HFF-Myc (cell line): Measurements from ENCODE around the gene SKOR1.

ENCODE experiments used
- DNase-seq: peaks from one replicate; pipeline ENCODE4 v3.0.0-alpha.2; 2011; ENCODE audit warnings: low read depth; ENCODE audit errors: extremely low read depth
- H3K4me3 ChIP-seq: replicated peaks from 2 replicates; pipeline ENCODE4 v1.5.1; 2011; ENCODE audit warnings: low read depth, mild to moderate bottlenecking, control low read depth, low read length
- TF ChIP-seq, protein P1 (sequence below): IDR thresholded peaks from 2 replicates; pipeline ENCODE4 v1.5.1; 2012; ENCODE audit warnings: mild to moderate bottlenecking, low read depth, low read length, control low read depth; ENCODE audit errors: missing control alignments

The SKOR1 gene

DNA sequence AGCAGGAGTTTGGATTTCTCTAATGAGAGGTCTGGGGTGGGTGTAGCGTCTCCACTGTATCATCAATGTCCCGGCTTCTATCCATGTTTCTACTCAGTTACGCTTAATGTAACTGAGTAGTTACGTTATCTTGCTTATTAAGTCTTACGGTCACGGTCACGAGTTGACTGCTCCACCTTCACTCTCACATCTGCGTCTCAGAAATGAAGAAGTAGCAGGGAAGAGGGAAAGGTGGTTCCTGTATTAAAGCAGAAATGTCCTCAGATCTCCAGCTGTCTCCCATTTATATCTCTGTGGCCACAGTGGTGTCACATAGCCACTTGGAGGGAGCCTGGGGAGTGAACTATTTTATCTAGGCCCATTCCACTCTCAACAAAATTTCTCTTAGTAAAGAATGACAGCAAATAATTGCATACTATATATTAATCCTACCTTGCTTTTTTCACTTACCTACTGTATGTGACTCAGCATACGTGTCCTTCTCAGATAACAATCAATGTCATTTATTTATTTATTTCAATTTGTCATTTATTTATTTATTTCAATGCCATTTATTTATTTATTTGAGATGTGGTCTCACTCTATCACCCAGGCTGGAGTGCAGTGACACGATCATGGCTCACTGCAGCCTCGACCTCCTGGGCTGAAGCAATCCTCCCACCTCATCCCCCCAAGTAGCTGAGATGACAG is 54.3 kb downstream of the SKOR1 start:
- DNase-seq, result no peak
- no peak overlapping the region for H3K4me3 ChIP-seq
- TF ChIP-seq, protein P1, sequence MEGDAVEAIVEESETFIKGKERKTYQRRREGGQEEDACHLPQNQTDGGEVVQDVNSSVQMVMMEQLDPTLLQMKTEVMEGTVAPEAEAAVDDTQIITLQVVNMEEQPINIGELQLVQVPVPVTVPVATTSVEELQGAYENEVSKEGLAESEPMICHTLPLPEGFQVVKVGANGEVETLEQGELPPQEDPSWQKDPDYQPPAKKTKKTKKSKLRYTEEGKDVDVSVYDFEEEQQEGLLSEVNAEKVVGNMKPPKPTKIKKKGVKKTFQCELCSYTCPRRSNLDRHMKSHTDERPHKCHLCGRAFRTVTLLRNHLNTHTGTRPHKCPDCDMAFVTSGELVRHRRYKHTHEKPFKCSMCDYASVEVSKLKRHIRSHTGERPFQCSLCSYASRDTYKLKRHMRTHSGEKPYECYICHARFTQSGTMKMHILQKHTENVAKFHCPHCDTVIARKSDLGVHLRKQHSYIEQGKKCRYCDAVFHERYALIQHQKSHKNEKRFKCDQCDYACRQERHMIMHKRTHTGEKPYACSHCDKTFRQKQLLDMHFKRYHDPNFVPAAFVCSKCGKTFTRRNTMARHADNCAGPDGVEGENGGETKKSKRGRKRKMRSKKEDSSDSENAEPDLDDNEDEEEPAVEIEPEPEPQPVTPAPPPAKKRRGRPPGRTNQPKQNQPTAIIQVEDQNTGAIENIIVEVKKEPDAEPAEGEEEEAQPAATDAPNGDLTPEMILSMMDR, result no peak

DNA sequence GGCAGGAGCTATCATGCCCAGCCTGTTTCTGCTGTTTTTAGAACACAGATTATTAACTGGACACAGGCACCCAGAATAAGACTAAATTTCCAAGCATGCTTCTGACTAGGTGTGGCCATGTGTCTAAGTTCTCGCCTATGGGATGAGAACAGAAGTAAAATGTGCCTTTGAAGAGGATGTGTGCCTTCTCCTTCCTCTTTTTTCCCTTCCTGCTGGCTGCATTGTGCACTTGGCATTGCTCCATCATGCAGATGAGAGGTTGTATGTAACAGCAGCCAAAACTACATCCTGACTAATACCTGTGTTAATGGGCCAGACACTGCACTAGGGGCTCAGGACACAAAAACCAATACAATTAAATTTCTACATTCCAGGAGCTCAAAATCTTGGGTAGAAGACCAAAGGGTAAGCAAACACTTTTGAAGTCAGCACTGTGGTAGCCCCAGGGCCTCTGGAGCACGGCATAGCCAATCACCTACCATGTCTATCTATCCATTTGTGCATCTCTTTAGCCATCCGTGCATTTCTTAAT is 55.4 kb downstream of the SKOR1 start:
- H3K4me3 ChIP-seq, result no peak overlapping the region
- DNase-seq, result no peak
- TF ChIP-seq, protein P1, result no peak

DNA sequence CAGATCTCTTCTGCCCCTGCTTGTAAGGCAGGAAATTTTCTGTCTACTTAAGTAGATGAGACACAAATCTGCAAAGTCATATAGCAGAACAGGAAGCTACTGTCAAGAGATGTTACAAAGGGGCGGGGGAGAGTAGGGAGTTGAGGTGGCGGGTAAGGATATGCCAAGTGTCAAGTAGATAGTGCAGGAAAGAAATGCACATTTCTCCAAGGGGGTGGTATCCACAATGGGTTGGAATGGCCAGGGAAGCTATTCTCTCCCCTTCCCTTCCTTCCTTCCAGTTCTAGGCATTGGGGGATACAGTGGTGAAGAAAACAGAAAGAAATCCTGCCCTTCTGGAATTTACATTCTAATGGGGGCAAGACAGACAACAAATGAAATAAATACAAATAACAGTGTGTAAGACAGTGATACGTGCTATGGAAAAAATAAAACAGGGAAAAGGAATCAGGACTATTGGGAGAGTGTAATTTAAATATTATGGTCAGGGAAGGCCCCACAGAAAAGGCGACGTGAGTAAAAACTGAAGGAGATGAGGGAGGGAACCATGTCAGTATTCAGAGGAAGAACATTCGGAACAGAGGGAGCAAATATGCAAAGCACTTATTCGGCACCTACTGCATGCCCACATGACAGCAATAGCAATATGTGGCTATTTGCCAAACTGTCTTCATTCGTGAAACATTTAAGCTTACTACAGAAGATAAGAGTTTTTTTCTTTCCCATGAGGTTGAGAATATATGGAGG is 57.4 kb downstream of the SKOR1 start:
- DNase-seq, result no peak
- no peak overlapping the region for H3K4me3 ChIP-seq
- TF ChIP-seq, protein P1, result no peak

DNA sequence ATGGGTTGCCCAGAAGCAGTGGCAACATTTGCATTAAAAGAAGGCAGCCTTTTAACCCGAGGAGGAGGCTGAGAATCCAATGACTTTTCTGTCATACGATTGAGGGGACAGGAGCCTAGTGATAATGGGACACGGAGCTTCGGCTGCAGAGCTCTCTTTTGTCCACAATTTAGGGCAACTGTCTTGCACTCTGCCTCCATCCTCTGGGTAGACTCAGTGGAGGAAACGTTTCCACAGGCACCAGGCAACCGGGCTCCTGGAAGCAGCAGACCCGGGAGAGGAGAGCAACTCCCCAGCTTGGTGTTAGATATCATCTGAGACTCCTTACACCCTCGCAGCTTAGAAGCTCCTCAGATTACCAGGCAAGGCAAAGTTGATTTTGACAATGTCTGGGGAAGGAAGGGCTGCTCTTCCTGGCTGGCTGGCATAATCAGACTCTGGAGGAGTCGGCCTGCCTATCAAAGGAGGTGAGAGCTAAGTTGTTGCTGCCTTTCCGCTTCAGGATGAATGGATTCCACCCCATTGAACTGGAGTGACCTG is 58.0 kb downstream of the SKOR1 start:
- no peak for DNase-seq
- TF ChIP-seq, protein P1, result no peak
- no peak overlapping the region for H3K4me3 ChIP-seq

DNA sequence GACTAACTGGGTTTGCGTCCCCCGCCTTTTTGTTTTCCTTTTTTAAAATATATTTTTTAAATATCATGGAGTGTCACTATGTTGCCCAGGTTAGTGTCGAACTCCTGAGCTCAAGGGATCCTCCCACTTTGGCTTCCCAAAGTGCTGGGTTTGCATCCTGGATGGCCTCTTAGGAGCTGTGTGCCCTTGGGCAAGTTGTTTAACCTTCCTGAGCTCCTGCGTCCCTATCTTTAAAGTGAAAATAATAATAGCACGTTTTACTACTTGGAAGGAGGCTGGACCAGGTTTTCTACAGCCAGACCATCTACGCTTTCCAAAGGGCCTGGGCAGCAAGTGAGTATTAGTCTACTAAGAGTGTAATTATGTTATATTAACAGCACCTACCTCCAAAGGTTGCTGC is 58.7 kb downstream of the SKOR1 start:
- TF ChIP-seq, protein P1, result no peak
- DNase-seq, result no peak
- peak overlapping the region; percentile 37; the same call in 1 of the 2 replicates for H3K4me3 ChIP-seq
